Trophoblast cell (in vitro differentiated cells and primary cell): ENCODE data around the gene GRAMD2B.
A peak's percentile ranks its signal among the peaks of the same experiment; 100 is the strongest.

Source experiments
- DNase-seq, 2 donors: peaks; one replicate each; pipeline ENCODE4 v3.0.0-alpha.2; 2016
- H2AFZ ChIP-seq: 2 replicates; pipeline ENCODE4 v1.6.1; 2013; ENCODE audit warnings: low read length, moderate library complexity, mild to moderate bottlenecking; ENCODE audit not compliant: insufficient read depth, poor library complexity
- H2AK5ac ChIP-seq: 2 replicates; pipeline ENCODE4 v1.6.1; 2013; ENCODE audit warnings: mild to moderate bottlenecking, low read length
- H2BK120ac ChIP-seq: 2 replicates; pipeline ENCODE4 v1.6.1; 2013; ENCODE audit warnings: low read length, mild to moderate bottlenecking, moderate library complexity; ENCODE audit not compliant: insufficient read depth, poor library complexity
- H2BK12ac ChIP-seq: 2 replicates; pipeline ENCODE4 v1.6.1; 2013; ENCODE audit warnings: mild to moderate bottlenecking, low read length, moderate library complexity
- H2BK5ac ChIP-seq: 2 replicates; pipeline ENCODE4 v1.6.1; 2013; ENCODE audit warnings: low read length, low read depth, moderate library complexity, mild to moderate bottlenecking; ENCODE audit not compliant: poor library complexity
- H3K14ac ChIP-seq: 2 replicates; pipeline ENCODE4 v1.6.1; 2013; ENCODE audit warnings: mild to moderate bottlenecking, low read length
- H3K18ac ChIP-seq: 2 replicates; pipeline ENCODE4 v1.6.1; 2013; ENCODE audit warnings: mild to moderate bottlenecking, low read length
- H3K23ac ChIP-seq: 2 replicates; pipeline ENCODE4 v1.6.1; 2013; ENCODE audit warnings: low read length
- H3K27ac ChIP-seq: 2 replicates; pipeline ENCODE4 v1.5.1; 2013; ENCODE audit warnings: low read depth, mild to moderate bottlenecking, inconsistent platforms, low read length, moderate library complexity
- H3K27me3 ChIP-seq: 2 replicates; pipeline ENCODE4 v1.6.1; 2013; ENCODE audit warnings: inconsistent platforms, mild to moderate bottlenecking, low read length, moderate library complexity; ENCODE audit not compliant: insufficient read depth
- H3K36me3 ChIP-seq, 2 experiments: 1 replicate in 1 of 2; 2 replicates in 1 of 2; pipeline ENCODE4 v1.6.1; 2013; ENCODE audit warnings: low read length in 2 of 2, mild to moderate bottlenecking in 2 of 2, moderate library complexity in 1 of 2; ENCODE audit not compliant: insufficient read depth in 2 of 2, control insufficient read depth in 1 of 2
- H3K4ac ChIP-seq: 2 replicates; pipeline ENCODE4 v1.6.1; 2013; ENCODE audit warnings: low read depth, mild to moderate bottlenecking, low read length, moderate library complexity
- H3K4me1 ChIP-seq, 2 experiments: 1 replicate in 1 of 2; 2 replicates in 1 of 2; pipeline ENCODE4 v1.6.1; 2013; ENCODE audit warnings: low read length in 2 of 2, mild to moderate bottlenecking in 2 of 2, moderate library complexity in 1 of 2; ENCODE audit not compliant: insufficient read depth in 2 of 2, control insufficient read depth in 1 of 2
- H3K4me2 ChIP-seq: 2 replicates; pipeline ENCODE4 v1.6.1; 2013; ENCODE audit warnings: inconsistent platforms, mild to moderate bottlenecking, low read length, moderate library complexity
- H3K4me3 ChIP-seq: 2 replicates; pipeline ENCODE4 v1.5.1; 2013; ENCODE audit warnings: mild to moderate bottlenecking, low read depth, low read length, inconsistent platforms
- H3K79me1 ChIP-seq: one replicate; pipeline ENCODE4 v1.6.1; 2013; ENCODE audit warnings: low read length
- H3K79me2 ChIP-seq: 2 replicates; pipeline ENCODE4 v1.6.1; 2013; ENCODE audit warnings: low read length, mild to moderate bottlenecking; ENCODE audit not compliant: control insufficient read depth, insufficient read depth, poor library complexity
- H3K9ac ChIP-seq: 2 replicates; pipeline ENCODE4 v1.6.1; 2013; ENCODE audit warnings: mild to moderate bottlenecking, low read length
- H3K9me3 ChIP-seq: 2 replicates; pipeline ENCODE4 v1.6.1; 2013; ENCODE audit warnings: low read depth, mild to moderate bottlenecking, control low read depth, inconsistent platforms, low read length; ENCODE audit not compliant: insufficient read depth
- H4K12ac ChIP-seq: 2 replicates; pipeline ENCODE4 v1.6.1; 2013; ENCODE audit warnings: low read depth, mild to moderate bottlenecking, low read length, moderate library complexity
- H4K8ac ChIP-seq: 2 replicates; pipeline ENCODE4 v1.6.1; 2013; ENCODE audit warnings: low read depth, mild to moderate bottlenecking, low read length, moderate library complexity
- H4K91ac ChIP-seq: one replicate; pipeline ENCODE4 v1.6.1; 2013; ENCODE audit warnings: low read depth, mild to moderate bottlenecking, low read length, moderate library complexity
- WGBS: extraction: QIAGEN DNeasy Blood & Tissue Kit; methylation state at CpG from one replicate; pipeline ENCODE4 v1.1.7; 2013; ENCODE audit warnings: missing lambda C conversion rate; ENCODE audit not compliant: insufficient read length, insufficient coverage; ENCODE audit errors: extremely low coverage; 5-methylcytosine and 5-hydroxymethylcytosine counted together

Gene GRAMD2B

DNA sequence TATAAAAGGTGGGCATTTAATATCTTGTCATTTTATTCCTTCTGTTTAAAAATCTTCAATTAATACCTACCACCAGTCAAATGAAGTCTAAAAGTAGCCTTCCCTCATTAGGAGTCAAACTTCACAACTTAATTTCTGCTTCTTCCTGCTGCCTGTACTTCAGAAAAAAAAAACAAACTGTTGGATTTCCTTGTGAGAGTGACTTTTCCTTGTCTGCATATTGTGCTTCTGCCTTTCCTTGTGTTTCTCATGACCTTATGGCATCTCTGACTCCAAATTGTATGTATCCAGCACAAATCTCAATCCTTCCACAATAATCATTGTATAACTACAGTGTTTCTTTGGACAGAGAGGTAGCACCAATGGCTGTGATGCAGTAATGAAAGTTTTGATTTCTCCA, 32.1 kb downstream of the GRAMD2B start:
- no peak overlapping the region for H2BK12ac ChIP-seq
- no peak overlapping the region for H4K12ac ChIP-seq
- H3K27ac ChIP-seq, result no peak overlapping the region
- no peak overlapping the region for H4K8ac ChIP-seq
- no peaks in the 10 kb centered on the region for H3K27me3 ChIP-seq
- no peak overlapping the region for H3K18ac ChIP-seq
- H2AK5ac ChIP-seq, result no peak overlapping the region
- H3K36me3 ChIP-seq, result peaks cover 6 to 9% of the 10 kb centered on the region in 2 experiments
- no peak overlapping the region for H3K9ac ChIP-seq
- H2BK5ac ChIP-seq, result no peak overlapping the region
- no peak overlapping the region for H3K4ac ChIP-seq
- H3K23ac ChIP-seq, result no peak overlapping the region
- H4K91ac ChIP-seq, result no peak overlapping the region
- no peak overlapping the region for H2AFZ ChIP-seq
- H3K9me3 ChIP-seq, result peaks cover 2% of the 10 kb centered on the region
- H3K4me2 ChIP-seq, result no peak overlapping the region
- no peak for DNase-seq
- H3K4me3 ChIP-seq, result no peak overlapping the region
- peaks cover 3% of the 10 kb centered on the region for H3K79me2 ChIP-seq
- no peak overlapping the region for H3K14ac ChIP-seq
- peaks cover 3% of the 10 kb centered on the region for H3K79me1 ChIP-seq
- peaks cover 4 to 9% of the 10 kb centered on the region in 2 experiments for H3K4me1 ChIP-seq
- H2BK120ac ChIP-seq, result no peak overlapping the region

GRCh38 chr5:126455728-126456127, 32.5 kb downstream of the GRAMD2B start:
- Histone ChIP-seq H4K8ac (no peak overlapping the region), H3K79me1 (peaks cover under 1% of the 10 kb centered on the region), H2BK120ac (no peak overlapping the region), H3K18ac (no peak overlapping the region), H3K79me2 (peaks cover 3% of the 10 kb centered on the region), H3K4ac (no peak overlapping the region), H2AK5ac (no peak overlapping the region), H3K4me1 (peaks cover 2 to 6% of the 10 kb centered on the region in 2 experiments), H3K9me3 (peaks cover 2% of the 10 kb centered on the region), H3K27ac (no peak overlapping the region), H3K36me3 (peaks cover 3 to 9% of the 10 kb centered on the region in 2 experiments), H4K91ac (no peak overlapping the region), H3K27me3 (no peaks in the 10 kb centered on the region), H4K12ac (no peak overlapping the region), H3K4me2 (no peak overlapping the region), H3K23ac (no peak overlapping the region), H2AFZ (no peak overlapping the region), H3K4me3 (no peak overlapping the region), H3K9ac (no peak overlapping the region), H3K14ac (no peak overlapping the region), H2BK12ac (no peak overlapping the region), H2BK5ac (no peak overlapping the region)
- peak in 1 of 2 donors; percentile 6 for DNase-seq
- no CpG with 5 or more reads among the region's 1 CpG for WGBS

DNA sequence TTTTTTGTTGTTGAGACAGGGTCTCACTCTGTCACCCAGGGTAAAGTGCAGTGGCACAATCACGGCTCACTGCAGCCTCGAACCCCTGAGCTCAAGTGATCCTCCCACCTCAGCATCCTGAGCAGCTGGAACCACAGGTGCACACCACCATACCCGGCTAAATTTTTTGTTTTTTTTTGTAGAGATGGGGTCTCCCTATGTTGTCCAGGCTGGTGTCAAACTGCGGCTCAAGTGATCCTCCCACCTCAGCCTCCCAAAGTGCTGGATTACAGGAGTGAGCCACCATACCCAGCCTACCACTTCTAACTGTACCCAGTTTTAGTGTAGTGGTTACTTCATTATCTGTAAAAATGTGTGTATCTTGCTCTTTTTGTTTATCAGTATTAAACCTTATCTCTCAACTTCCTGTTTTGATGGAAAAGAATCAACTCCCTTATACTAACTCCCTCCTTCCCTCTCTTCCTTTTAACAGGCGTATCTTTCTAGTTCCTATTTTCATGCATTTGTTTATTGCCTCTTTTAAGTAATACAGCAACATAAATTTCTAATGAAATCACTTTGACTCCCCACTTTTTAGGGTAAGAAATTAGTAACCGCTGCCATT, 33.1 kb downstream of the GRAMD2B start:
- Histone ChIP-seq H3K36me3 (peaks cover 2 to 6% of the 10 kb centered on the region in 2 experiments), H3K4me1 (peaks cover 0 to 4% of the 10 kb centered on the region in 2 experiments), H3K9me3 (peaks cover 2% of the 10 kb centered on the region), H2AK5ac (no peak overlapping the region), H3K27me3 (no peaks in the 10 kb centered on the region), H3K79me1 (no peaks in the 10 kb centered on the region), H3K18ac (no peak overlapping the region), H4K91ac (no peak overlapping the region), H3K14ac (no peak overlapping the region), H3K27ac (no peak overlapping the region), H4K8ac (no peak overlapping the region), H3K23ac (no peak overlapping the region), H2BK5ac (no peak overlapping the region), H3K4ac (no peak overlapping the region), H3K4me3 (no peak overlapping the region), H2AFZ (no peak overlapping the region), H2BK12ac (no peak overlapping the region), H3K9ac (no peak overlapping the region), H4K12ac (no peak overlapping the region), H3K4me2 (no peak overlapping the region), H3K79me2 (peaks cover 1% of the 10 kb centered on the region), H2BK120ac (no peak overlapping the region)
- DNase-seq, result no peak
- WGBS, result no CpG with 5 or more reads among the region's 6 CpGs

DNA sequence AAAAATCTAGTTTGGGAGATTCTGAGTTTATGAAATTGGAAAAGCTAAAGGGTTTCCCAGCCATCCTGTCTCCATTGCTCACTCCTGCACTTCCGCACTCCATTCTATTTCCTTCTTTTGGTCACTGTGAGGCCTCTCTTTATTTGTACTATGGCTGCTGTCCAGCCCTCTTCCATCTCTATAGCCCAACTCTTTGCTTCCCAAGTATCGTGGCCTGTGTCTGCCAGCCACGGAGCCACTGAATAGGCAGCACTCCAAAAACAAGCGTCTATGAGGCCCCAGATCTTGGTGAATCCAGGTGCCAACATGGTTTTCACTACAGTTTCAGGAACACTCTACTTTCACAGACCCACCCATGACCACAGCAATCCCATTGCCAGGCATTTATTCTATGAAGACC, 37.2 kb downstream of the GRAMD2B start:
- Histone ChIP-seq H3K4me1 (no peaks in the 10 kb centered on the region), H2BK5ac (no peak overlapping the region), H2BK120ac (no peak overlapping the region), H3K9me3 (no peaks in the 10 kb centered on the region), H4K8ac (no peak overlapping the region), H3K27me3 (no peaks in the 10 kb centered on the region), H3K79me1 (no peaks in the 10 kb centered on the region), H2AK5ac (no peak overlapping the region), H3K79me2 (no peaks in the 10 kb centered on the region), H4K12ac (no peak overlapping the region), H3K9ac (no peak overlapping the region), H3K14ac (no peak overlapping the region), H3K36me3 (peaks cover 2 to 5% of the 10 kb centered on the region in 2 experiments), H3K4me3 (no peak overlapping the region), H3K23ac (no peak overlapping the region), H3K18ac (no peak overlapping the region), H4K91ac (no peak overlapping the region), H2BK12ac (no peak overlapping the region), H3K27ac (no peak overlapping the region), H3K4ac (no peak overlapping the region), H3K4me2 (no peak overlapping the region), H2AFZ (no peak overlapping the region)
- DNase-seq, result no peak
- WGBS, result no CpG with 5 or more reads among the region's 4 CpGs
